Measurements from ENCODE around the gene EXOC2.

EXOC2 gene

DNA sequence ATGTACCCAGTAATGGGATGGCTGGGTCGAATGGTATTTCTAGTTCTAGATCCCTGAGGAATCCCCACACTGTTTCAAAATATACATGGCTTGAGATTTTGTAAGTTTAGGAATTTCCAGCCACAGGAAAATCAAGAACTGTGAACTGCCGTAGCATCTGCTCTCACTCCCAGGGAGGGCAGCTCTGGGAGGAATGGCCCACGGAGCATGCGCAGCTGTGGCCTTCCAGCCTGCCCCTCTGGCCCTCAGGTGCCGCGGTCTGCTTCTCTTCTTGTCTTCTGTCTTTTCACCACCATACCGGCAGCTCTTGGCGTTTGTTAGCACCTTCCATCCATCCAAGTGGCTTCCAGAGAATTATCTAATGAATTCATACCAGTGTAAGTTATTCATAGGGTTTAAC lies 19.9 kb upstream of the EXOC2 start:
- Histone ChIP-seq H3K27me3 (ENCODE audit: control insufficient read depth in 1 of 2, insufficient read depth in 1 of 2, low read length in 2 of 2) (peaks cover 0 to 7% of the 10 kb centered on the region in 2 experiments), H4K8ac (ENCODE audit: low read length) (peak overlapping the region; percentile 19), H3K14ac (ENCODE audit: low read length in 2 of 2) (peak overlapping the region in 1 of 2 experiments; percentile 6), H3K9ac (ENCODE audit: low read length) (no peak overlapping the region), H3K4me2 (ENCODE audit: low read length, poor library complexity, severe bottlenecking) (no peak overlapping the region), H2BK12ac (ENCODE audit: low read length in 2 of 2) (peak overlapping the region in 1 of 2 experiments; percentile 8), H2BK15ac (ENCODE audit: low read depth, poor library complexity, severe bottlenecking) (no peak overlapping the region), H3K36me3 (ENCODE audit: control insufficient read depth in 1 of 2, insufficient read depth in 2 of 2, low read depth in 1 of 2, low read length in 2 of 2) (no peaks in the 10 kb centered on the region), H3K27ac (ENCODE audit: low read length, poor library complexity, severe bottlenecking) (no peak overlapping the region), H2BK5ac (ENCODE audit: low read depth, low read length, poor library complexity, severe bottlenecking) (no peak overlapping the region), H3K79me1 (replicated peaks; ENCODE audit: low read length, poor library complexity, severe bottlenecking) (no peaks in the 10 kb centered on the region), H2AFZ (ENCODE audit: low read depth, low read length) (no peak overlapping the region), H3K9me3 (ENCODE audit: control insufficient read depth, low read length) (no peaks in the 10 kb centered on the region), H3K18ac (ENCODE audit: low read depth in 1 of 2, low read length in 2 of 2) (peak overlapping the region in 1 of 2 experiments; percentile 25), H3K4ac (ENCODE audit: low read depth in 1 of 2, low read length in 2 of 2) (peak overlapping the region in 1 of 2 experiments; percentile 19), H4K91ac (ENCODE audit: low read length) (no peak overlapping the region), H2AK5ac (ENCODE audit: low read length, severe bottlenecking) (no peak overlapping the region), H3K4me1 (ENCODE audit: control insufficient read depth, insufficient read depth, low read depth, low read length) (peaks cover 4% of the 10 kb centered on the region), H2BK120ac (ENCODE audit: low read depth, low read length) (no peak overlapping the region), H3K23ac (ENCODE audit: low read length in 2 of 2) (no peak overlapping the region), H3K4me3 (ENCODE audit: insufficient read depth in 1 of 2, low read depth in 1 of 2, low read length in 2 of 2) (no peak overlapping the region)
- WGBS, result 92% methylated on average over 4 of the region's 8 CpGs
- DNase-seq, result no peak

GRCh38 chr6:711925-712324 lies 19.0 kb upstream of the EXOC2 start:
- Histone ChIP-seq H3K23ac (ENCODE audit: low read length in 2 of 2) (no peak overlapping the region), H3K4me1 (ENCODE audit: control insufficient read depth, insufficient read depth, low read depth, low read length) (peaks cover 5% of the 10 kb centered on the region), H3K9ac (ENCODE audit: low read length) (peak overlapping the region; percentile 94), H3K9me3 (ENCODE audit: control insufficient read depth, low read length) (no peaks in the 10 kb centered on the region), H4K8ac (ENCODE audit: low read length) (no peak overlapping the region), H2BK120ac (ENCODE audit: low read depth, low read length) (no peak overlapping the region), H3K27ac (ENCODE audit: low read length, poor library complexity, severe bottlenecking) (no peak overlapping the region), H3K27me3 (ENCODE audit: control insufficient read depth in 1 of 2, insufficient read depth in 1 of 2, low read length in 2 of 2) (peaks cover 0 to 3% of the 10 kb centered on the region in 2 experiments), H4K91ac (ENCODE audit: low read length) (no peak overlapping the region), H3K79me1 (replicated peaks; ENCODE audit: low read length, poor library complexity, severe bottlenecking) (no peaks in the 10 kb centered on the region), H3K4me2 (ENCODE audit: low read length, poor library complexity, severe bottlenecking) (no peak overlapping the region), H3K36me3 (ENCODE audit: control insufficient read depth in 1 of 2, insufficient read depth in 2 of 2, low read depth in 1 of 2, low read length in 2 of 2) (no peaks in the 10 kb centered on the region), H3K18ac (ENCODE audit: low read depth in 1 of 2, low read length in 2 of 2) (no peak overlapping the region), H3K14ac (ENCODE audit: low read length in 2 of 2) (no peak overlapping the region), H2AK5ac (ENCODE audit: low read length, severe bottlenecking) (no peak overlapping the region), H2AFZ (ENCODE audit: low read depth, low read length) (no peak overlapping the region), H2BK5ac (ENCODE audit: low read depth, low read length, poor library complexity, severe bottlenecking) (no peak overlapping the region), H2BK15ac (ENCODE audit: low read depth, poor library complexity, severe bottlenecking) (no peak overlapping the region), H3K4me3 (ENCODE audit: insufficient read depth in 1 of 2, low read depth in 1 of 2, low read length in 2 of 2) (peak overlapping the region in 1 of 2 experiments; percentile 90), H3K4ac (ENCODE audit: low read depth in 1 of 2, low read length in 2 of 2) (no peak overlapping the region), H2BK12ac (ENCODE audit: low read length in 2 of 2) (no peak overlapping the region)
- DNase-seq, result no peak

DNA sequence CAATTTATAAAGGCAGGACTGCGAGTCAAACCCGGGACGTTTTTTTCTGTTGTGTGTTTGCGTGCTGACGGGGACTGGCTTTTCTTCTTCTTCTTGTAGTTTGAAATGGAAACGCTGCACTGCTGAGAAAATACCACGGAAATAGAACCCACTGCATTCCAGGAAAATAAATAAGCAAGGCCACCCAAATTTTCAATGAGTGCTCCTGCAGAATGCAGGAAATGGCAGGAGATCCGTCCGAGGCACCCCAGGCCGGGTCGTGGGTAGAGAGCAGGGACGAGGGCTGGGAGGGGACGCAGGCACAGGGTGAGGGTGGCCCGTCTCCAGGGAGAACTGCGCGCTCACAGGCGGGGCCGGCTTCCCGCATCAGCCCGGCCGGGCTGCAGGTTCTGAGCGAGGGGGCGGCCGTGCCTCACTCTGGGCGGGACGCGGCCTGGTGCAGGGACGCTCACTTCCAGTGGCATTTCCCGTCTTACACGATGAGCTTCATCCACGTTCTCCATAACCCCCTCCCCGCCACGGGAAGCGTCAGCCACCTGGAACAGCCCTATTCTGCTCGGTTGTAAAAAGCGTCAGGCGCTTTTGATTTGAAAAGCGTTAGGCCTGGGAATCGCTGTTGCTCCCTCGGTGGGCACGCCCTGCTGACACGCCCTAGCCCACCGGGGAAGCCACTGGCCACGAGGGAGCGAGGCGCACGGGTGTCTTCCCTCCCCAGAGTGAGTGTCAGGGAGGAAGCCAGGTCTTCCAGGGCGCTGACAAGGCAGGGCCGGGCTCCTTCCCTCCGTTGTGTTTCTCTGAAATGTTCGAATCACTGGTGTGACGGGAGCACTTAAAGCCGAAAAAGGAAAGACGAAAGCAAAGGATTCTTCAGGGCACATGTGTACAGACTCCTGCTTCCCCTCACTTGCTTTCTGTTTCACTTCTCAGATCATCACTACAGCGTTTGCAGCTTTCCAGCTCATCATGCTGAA lies 17.9 kb upstream of the EXOC2 start:
- peak overlapping the region; percentile 88 to 98 for H3K18ac ChIP-seq (ENCODE audit: low read depth in 1 of 2, low read length in 2 of 2)
- H3K36me3 ChIP-seq (ENCODE audit: control insufficient read depth in 1 of 2, insufficient read depth in 2 of 2, low read depth in 1 of 2, low read length in 2 of 2), result no peaks in the 10 kb centered on the region
- H3K27me3 ChIP-seq (ENCODE audit: control insufficient read depth in 1 of 2, insufficient read depth in 1 of 2, low read length in 2 of 2), result no peaks in the 10 kb centered on the region
- 3% methylated on average over 50 of the region's 55 CpGs for WGBS
- no peaks in the 10 kb centered on the region for H3K79me1 ChIP-seq (replicated peaks; ENCODE audit: low read length, poor library complexity, severe bottlenecking)
- peak overlapping the region; percentile 68 to 90 for H3K4me3 ChIP-seq (ENCODE audit: insufficient read depth in 1 of 2, low read depth in 1 of 2, low read length in 2 of 2)
- peak overlapping the region; percentile 96 for H4K8ac ChIP-seq (ENCODE audit: low read length)
- peak overlapping the region; percentile 94 for H3K9ac ChIP-seq (ENCODE audit: low read length)
- H2BK12ac ChIP-seq (ENCODE audit: low read length in 2 of 2), result peak overlapping the region; percentile 75 to 82
- peak overlapping the region; percentile 51 to 86 for H3K23ac ChIP-seq (ENCODE audit: low read length in 2 of 2)
- peak overlapping the region; percentile 95 for H4K91ac ChIP-seq (ENCODE audit: low read length)
- peak overlapping the region; percentile 88 for H2BK5ac ChIP-seq (ENCODE audit: low read depth, low read length, poor library complexity, severe bottlenecking)
- H3K4ac ChIP-seq (ENCODE audit: low read depth in 1 of 2, low read length in 2 of 2), result peak overlapping the region; percentile 72 to 95
- H2AK5ac ChIP-seq (ENCODE audit: low read length, severe bottlenecking), result no peak overlapping the region
- H3K4me2 ChIP-seq (ENCODE audit: low read length, poor library complexity, severe bottlenecking), result peak overlapping the region; percentile 100
- peak overlapping the region; percentile 86 for H2BK120ac ChIP-seq (ENCODE audit: low read depth, low read length)
- H3K14ac ChIP-seq (ENCODE audit: low read length in 2 of 2), result peak overlapping the region; percentile 82 to 98
- peak overlapping the region; percentile 98 for H2AFZ ChIP-seq (ENCODE audit: low read depth, low read length)
- peak overlapping the region; percentile 96 for H2BK15ac ChIP-seq (ENCODE audit: low read depth, poor library complexity, severe bottlenecking)
- no peaks in the 10 kb centered on the region for H3K9me3 ChIP-seq (ENCODE audit: control insufficient read depth, low read length)
- H3K4me1 ChIP-seq (ENCODE audit: control insufficient read depth, insufficient read depth, low read depth, low read length), result peaks cover 6% of the 10 kb centered on the region
- H3K27ac ChIP-seq (ENCODE audit: low read length, poor library complexity, severe bottlenecking), result peak overlapping the region; percentile 44
- DNase-seq, result peak; percentile 91

- 100% methylated on average over 1 of the region's 3 CpGs for WGBS
- Histone ChIP-seq H3K23ac (ENCODE audit: low read length in 2 of 2) (no peak overlapping the region), H3K9ac (ENCODE audit: low read length) (no peak overlapping the region), H2BK12ac (ENCODE audit: low read length in 2 of 2) (no peak overlapping the region), H3K79me1 (replicated peaks; ENCODE audit: low read length, poor library complexity, severe bottlenecking) (no peaks in the 10 kb centered on the region), H4K91ac (ENCODE audit: low read length) (no peak overlapping the region), H3K14ac (ENCODE audit: low read length in 2 of 2) (no peak overlapping the region), H3K4ac (ENCODE audit: low read depth in 1 of 2, low read length in 2 of 2) (no peak overlapping the region), H3K4me1 (ENCODE audit: control insufficient read depth, insufficient read depth, low read depth, low read length) (peaks cover 6% of the 10 kb centered on the region), H3K36me3 (ENCODE audit: control insufficient read depth in 1 of 2, insufficient read depth in 2 of 2, low read depth in 1 of 2, low read length in 2 of 2) (no peaks in the 10 kb centered on the region), H3K9me3 (ENCODE audit: control insufficient read depth, low read length) (no peaks in the 10 kb centered on the region), H3K27me3 (ENCODE audit: control insufficient read depth in 1 of 2, insufficient read depth in 1 of 2, low read length in 2 of 2) (no peaks in the 10 kb centered on the region), H3K27ac (ENCODE audit: low read length, poor library complexity, severe bottlenecking) (no peak overlapping the region), H2BK120ac (ENCODE audit: low read depth, low read length) (no peak overlapping the region), H4K8ac (ENCODE audit: low read length) (no peak overlapping the region), H2BK15ac (ENCODE audit: low read depth, poor library complexity, severe bottlenecking) (no peak overlapping the region), H3K18ac (ENCODE audit: low read depth in 1 of 2, low read length in 2 of 2) (no peak overlapping the region), H2AK5ac (ENCODE audit: low read length, severe bottlenecking) (no peak overlapping the region), H2BK5ac (ENCODE audit: low read depth, low read length, poor library complexity, severe bottlenecking) (no peak overlapping the region), H3K4me3 (ENCODE audit: insufficient read depth in 1 of 2, low read depth in 1 of 2, low read length in 2 of 2) (no peak overlapping the region), H3K4me2 (ENCODE audit: low read length, poor library complexity, severe bottlenecking) (no peak overlapping the region), H2AFZ (ENCODE audit: low read depth, low read length) (no peak overlapping the region)
- DNase-seq, result no peak
Observed at GRCh38 chr6:709471-710056, 16.6 kb upstream of the EXOC2 start.

Measured in mesenchymal stem cell (in vitro differentiated cells and primary cell).